Stimulated activated CD8-positive, alpha-beta memory T cell treated with anti-CD3 and anti-CD28 coated beads, Interleukin-4, amount 100 ng/mL, for 24 hours (primary cell): Measurements from ENCODE around the gene MCHR1.
"Not testable (repeated sequence)": the region's sequence is repeated elsewhere in the genome, so short reads cannot be mapped to it uniquely, and the experiment has no call there.

Experiments used
- DNase-seq: peaks from one replicate; pipeline ENCODE4 v3.0.0-alpha.2; 2020; ENCODE audit warnings: low read depth

The MCHR1 gene

DNA sequence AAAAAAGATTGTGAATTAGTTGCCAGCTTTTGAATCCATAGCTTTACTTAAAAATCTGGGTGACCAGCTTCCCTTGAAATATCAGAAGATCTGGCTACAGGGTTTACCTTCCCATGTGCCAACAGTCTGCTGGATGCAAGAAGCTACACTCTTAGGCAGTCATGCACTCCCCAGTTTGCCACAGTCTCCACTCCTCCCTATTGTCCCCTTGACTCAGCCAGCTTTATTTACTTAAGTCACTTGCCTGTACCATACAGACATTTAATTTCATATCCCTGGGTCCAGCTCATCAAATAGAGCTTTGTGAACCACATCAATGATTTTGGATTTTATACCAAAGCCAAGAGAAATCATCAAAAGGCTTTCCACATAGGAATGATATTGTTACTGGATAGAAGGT, 12.2 kb downstream of the MCHR1 start:
- no peak for DNase-seq

DNA sequence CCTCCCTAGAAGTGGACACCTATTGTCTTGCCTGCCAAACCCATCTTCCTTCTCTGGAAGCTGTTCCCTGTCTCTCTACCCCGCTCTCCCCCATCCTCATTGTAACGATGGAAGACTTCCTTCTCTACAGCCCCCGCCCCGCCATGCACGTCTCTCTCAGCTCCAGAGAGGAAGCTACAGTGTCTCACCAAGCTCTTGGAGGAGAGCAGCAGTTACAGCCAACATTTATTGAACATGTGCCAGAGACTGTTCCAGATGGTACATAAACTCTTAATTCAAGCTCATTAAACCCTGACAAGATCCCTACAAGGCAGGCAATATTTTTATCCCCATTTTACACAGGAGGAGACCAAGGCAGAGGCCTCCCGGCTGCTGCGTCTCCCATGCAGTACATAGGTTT, 15.1 kb downstream of the MCHR1 start:
- DNase-seq: no peak

DNA sequence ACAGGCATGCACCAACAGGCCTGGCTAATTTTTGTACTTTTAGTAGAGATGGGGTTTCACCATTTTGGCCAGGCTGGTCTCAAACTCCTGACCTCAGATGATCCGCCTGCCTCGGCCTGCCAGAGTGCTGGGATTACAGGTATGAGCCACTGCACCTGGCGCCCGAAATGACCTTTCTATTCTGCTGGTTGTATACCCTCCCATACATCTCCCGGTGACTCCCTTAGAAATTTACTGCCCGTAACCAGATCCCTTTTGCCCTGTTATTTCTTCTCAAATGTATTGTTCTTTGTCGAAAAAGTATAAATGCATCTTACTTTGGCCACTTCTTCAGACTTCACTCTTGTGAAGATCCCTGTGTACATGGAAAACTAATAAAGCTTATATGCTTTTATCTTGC, 22.0 kb downstream of the MCHR1 start:
- DNase-seq: no peak

DNA sequence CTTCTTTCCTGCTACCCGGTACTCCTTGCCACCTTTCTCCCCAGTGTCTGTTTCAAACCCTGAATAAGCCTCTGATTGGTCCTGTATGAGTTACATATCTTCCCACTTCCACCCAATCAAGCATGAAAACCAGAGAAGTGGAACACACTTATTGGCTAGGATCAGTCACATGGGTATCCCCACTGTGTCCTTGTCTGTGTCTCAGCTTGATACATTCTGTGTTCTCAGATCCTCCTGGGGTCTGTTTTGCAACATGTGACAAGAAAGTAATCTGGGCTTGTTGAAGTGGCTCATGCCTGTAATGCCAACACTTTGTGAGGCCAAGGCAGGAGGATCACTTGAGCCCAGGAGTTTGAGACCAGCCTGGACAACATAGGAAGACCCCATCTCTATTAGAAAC, 23.9 kb downstream of the MCHR1 start:
- no peak for DNase-seq

DNA sequence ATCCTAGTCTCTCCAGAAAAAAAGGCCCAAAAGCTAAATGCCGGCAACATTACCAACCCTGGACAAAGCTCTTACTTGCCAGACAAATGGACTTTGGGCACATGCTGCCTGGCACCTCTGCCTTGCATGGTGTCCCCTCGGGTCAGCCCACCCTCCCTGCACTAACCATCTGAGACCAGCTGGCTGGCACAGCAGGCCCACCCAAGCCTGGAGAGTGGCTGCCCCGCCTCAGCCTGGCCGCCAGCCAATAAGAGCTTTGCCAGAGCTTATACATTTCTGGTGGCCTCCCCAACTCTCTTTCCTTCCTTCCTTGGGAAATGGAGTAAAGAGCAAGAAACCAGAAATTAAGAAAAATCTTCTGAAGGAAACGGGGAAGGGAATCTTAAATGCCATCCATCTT, 24.5 kb downstream of the MCHR1 start:
- no peak for DNase-seq

DNA sequence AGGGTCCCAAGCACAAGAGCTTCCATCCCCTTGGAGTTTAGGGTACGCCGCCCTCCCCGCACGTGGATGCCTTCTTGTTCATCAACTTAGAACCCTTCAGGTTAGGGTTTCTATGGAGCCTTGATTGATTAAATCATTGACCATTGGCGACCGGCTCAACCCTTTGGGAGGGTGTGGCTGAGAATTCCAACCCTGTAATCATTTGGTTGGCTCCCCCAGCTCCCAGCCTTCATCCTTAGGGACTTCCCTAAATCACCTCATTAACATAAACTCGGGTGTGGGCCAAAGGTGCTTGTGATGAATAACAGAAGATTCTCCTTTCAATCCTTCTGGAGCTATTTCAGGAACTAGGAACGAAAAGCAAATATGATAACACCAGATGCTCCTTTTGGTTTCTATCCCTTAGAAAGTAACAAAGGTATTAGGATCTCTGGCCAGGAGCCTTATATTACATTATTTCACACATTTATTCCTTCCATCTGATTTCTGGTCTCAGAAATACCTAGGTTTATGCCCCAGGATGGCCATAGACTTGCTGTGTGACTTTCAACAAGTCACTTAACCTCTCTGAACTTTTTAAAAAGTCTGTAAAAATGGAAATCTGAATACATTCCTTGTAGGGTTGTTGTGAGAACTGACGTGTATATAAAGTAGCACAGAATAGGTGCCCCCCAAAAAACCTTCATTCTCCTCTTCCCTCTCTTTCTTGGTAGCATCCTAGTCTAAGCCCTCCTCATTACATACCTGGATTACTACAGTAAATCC, 26.8 kb downstream of the MCHR1 start:
- DNase-seq: no peak

DNA sequence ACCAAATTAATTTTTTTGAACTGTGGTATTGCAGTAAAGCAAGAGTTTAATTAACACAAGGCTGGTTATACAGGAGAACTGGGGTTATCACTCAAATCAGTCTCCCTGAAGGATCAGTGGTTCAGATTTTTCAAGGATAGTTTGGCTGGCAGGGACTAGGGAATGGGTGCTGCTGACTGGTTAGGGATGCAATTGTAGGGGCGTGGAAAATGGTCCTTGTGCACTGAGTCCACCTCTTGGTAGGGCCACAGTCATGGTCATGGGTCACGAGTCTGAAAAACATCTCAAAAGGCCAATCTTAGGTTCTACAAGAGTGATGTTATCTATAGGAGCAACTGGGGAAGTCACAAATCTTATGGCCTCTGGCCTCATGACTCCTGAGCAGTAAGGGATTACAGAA, 27.9 kb downstream of the MCHR1 start:
- DNase-seq: no peak

DNA sequence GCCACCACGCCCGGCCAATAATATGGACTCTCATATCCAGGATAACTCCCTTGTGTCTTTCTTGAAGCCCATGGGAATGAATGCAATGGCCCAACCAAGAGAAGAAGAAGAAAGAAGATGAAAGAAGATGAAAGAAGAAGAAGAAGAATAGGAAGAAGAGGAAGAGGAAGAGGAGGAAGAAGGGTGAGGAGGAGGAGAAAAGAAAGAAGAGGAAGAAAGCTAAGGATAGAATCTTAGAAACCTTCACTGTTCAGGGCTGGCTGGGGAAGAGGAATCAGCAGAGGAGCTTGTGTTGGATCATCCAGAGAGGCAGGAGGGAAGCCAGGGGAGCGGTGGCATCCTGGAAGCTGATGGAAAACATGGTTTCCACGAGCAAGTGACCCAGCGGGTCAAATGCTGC, 28.9 kb downstream of the MCHR1 start:
- no peak for DNase-seq

DNA sequence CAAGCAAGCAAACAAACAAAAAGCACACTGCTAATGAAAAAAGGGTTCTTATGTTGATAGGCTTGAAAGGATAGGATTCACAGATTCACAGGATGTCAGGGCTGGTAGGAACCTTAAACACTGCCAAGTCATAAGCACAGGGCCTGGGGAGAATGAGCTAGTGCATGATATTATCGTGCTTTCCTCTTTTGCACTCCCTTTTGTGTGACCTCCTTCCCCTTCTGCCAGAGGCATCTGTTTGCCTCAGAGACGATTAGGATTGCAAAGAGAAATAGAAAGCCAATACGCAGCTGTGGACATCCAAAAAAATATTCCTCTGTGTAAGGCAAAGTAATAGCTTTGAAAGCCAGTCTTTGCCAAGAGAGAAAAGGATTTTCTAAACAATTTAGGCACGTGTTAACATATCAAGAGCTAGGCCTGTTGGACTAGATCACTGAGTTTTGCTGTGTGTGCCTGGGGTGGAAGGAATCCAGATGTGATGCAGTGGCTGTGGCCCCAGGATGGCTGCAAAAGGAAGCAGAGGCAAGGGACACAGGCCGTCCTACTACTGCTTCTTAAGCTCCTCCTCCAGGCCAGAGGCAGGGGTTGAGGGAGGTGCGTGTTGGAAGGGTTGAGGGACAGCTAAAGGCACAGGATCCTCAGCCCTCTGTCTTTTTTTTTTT, 30.6 kb downstream of the MCHR1 start:
- DNase-seq: no peak

DNA sequence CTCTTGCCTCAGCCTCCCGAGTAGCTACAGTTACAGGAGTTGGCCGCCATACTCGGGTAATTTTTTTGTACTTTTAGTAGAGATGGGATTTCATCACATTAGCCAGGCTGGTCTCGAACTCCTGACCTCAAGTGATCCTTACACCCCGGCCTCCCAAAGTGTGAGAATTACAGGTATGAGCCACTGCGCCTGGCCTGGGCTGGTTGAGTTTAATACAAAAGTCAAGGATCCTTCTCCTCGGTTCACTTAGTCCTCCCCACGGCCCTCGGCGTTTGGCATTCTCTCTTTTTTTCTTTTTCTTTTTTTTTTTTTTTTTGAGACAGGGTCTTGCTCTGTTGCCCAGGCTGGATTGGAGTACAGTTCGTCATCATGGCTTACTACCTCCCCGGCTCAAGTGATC, 33.0 kb downstream of the MCHR1 start:
- no peak for DNase-seq

DNA sequence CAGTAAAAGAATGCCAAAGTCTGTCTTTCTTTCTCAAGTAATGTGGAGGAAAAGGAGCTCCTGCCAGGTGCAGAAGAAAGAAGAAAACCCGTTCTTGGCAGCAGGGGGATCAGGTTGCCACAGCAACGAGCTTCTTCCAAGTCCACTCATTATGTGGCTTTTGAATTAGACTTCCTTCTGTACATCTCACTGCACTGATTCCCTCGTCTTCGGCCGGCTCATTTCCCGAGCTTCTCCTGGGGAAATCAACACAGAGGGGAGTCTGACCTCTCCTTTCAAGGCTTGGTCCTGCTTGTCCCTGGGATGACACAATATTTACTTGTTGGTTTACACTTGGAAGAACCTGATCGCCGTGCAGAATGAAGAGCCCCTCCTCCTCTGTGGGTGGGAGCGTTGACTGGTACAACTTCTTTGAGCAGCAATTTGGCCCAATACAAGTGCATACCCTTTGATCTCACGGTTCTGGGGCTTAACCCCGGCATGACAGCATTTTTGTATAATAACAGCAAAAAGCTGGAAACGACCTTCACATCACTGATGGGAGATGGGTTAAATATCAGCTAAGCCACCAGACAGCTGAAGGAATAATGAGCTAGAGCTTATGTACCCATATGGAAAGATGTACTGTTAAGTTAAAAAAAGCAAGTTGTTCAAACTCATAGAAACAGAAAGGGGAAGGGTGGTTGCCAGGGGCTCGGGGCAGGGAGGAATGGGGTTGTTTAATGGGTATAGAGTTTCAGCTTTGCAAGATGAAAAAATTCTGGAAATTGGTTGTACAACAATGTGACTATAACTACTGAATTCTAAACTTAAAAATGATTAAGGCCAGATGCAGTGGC, 35.4 kb downstream of the MCHR1 start:
- no peak for DNase-seq

DNA sequence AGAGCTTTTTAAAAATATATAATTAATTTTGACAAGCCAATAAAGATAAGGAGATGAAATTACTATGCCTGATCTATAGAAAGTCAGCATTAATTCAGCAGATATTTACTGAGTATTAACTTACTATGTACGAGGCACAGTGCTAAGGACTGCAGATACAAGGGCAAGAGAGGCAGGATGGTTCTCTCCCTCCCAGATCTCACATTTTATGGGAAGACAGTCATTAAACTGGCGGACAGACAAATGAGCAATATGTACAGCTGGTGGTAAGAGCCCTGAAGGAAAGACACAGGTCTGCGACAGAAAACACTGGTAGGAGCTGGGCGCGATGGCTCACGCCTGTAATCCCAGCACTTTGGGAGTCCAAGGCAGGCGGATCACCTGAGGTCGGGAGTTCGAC, 36.8 kb downstream of the MCHR1 start:
- no peak for DNase-seq

DNA sequence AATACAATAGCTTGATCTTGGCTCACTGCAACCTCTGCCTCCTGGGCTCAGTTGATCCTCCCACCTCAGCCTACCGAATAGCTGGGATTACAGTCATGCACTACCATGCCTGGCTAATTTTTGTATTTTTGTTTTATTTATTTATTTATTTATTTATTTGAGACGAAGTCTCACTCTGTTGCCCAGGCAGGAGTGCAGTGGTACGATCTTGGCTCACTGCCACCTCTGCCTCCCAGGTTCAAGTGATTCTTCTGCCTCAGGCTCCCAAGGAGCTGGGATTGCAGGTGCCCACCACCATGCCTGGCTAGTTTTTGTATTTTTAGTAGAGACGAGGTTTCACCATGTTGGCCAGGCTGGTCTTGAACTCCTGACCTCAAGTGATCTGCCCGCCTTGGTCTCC, 38.4 kb downstream of the MCHR1 start:
- DNase-seq: not testable (repeated sequence)

DNA sequence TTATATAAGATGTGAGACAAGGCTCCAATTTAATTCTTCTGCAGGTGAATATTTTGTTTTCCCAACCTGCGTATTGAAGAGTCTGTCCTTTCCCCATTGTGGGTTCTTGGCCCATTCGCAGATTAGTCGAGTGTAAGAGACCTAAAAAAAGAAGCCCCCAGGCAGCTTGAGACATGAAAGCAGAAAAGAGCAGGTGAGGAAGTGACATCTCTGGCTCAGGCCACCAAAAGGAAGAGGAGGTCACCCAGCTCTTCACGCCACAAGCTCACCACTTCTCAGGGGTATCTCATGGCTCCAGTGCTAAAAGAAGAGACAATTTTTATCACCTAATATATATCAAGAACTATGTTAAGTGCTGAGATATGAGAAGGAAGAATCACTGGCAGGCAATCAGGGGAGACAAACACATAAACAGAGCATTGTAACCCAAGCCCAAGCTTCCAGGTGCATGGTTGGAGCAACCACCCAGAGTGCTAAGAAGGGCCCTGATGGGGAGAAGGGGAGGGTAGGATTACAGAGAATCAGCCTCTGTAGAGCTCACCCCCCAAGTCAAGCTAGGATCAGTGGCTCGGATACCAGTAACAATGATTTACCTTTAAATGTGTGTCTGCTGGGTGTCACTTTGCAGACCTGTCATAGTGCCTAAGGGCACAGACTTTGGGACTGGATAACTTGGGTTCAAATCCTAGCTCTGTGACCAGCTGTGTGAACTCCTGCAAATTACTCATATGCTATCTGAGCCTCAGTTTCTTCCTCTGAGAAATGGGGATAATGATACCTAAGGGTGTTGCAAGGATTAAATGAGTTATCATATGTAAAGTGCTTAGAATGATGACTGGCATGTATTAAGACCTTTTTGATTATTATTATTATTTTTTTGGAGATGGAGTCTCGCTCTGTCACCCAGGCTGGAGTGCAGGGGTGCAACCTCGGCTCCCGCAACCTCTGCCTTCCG, 39.2 kb downstream of the MCHR1 start:
- DNase-seq: no peak

DNA sequence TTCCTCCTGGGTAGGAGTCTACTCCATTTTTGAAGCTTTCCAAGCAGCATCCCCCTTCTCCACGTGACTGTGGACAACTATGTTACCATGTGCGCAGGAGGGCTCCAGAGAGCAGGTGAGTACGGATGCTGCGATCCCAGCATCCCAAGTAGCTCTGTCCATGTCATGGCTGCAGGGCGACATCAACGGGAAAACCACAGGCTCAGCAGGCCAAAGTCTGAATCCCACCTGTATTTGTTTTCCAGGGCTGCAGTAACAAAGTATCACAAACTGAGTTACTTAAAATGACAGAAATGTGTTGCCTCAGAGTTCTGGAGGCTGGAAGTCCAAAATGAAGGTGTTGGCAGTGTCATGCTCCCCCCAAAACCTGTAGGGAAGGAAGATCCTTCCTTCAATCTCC, 40.3 kb downstream of the MCHR1 start:
- no peak for DNase-seq

DNA sequence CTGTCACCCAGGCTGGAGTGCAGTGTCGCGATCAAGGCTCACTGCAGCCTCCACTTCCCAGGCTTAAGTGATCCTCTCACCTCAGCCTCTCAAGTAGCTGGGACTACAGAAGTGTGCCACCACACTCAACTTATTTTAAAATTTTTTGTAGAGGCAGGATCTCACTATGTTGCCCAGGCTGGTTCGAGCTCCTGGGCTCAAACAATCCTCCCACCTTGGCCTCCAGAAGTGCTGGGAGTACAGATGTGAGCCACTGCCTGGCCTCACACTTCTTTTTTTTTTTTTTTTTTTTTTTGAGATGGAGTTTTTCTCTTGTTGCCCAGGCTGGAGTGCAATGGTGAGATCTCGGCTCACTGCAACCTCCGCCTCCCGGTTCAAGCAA, 40.9 kb downstream of the MCHR1 start:
- DNase-seq: not testable (repeated sequence)

DNA sequence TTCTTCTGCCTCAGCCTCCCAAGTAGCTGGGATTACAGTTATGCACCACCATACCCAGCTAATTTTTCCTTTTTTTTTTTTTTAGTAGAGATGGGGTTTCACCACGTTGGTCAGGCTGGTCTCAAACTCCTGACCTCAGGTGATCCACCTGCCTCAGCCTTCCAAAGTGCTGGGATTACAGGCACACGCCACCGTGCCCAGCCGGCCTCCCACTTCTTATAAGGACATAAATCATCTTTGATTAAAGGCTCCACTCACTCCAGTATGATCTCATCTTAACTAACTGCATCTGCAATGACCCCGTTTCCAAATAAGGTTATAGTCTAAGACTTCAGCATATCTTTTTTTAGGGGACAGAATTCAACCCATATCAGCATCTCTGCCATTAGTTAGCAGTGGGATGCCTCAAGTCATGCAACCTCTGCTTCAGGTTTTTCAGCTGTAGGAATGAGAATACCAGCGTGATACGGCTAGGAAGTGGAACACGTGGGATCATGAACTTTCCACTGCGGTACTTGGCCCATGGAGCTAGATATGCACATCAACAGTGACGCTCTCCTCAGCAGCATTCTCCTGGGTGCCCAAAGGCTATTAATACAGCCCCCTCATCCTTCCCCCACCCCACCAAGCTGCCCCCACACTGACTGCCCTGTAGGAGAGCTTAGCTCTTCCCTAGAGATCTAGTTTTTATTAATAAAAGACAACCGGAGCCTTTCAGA, 41.4 kb downstream of the MCHR1 start:
- DNase-seq: no peak

DNA sequence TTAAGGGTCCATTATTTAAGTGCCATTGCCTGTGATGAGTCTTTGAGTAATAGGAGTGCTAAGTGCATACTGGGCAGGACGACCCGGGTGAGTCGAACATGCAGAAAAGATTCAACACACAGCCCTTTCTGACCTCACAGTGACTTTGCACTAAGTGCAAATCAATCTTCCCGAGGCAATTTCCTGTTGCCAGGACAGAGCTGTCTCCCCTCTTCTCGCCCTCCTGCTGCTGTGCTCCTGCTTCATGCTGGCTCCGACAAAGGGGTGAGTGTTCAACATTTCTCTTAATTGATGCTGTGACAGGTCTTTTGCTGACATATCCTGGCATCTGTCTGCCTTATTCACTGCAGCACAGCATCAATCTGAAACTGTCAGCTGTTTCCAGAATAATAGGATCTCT, 42.0 kb downstream of the MCHR1 start:
- no peak for DNase-seq

DNA sequence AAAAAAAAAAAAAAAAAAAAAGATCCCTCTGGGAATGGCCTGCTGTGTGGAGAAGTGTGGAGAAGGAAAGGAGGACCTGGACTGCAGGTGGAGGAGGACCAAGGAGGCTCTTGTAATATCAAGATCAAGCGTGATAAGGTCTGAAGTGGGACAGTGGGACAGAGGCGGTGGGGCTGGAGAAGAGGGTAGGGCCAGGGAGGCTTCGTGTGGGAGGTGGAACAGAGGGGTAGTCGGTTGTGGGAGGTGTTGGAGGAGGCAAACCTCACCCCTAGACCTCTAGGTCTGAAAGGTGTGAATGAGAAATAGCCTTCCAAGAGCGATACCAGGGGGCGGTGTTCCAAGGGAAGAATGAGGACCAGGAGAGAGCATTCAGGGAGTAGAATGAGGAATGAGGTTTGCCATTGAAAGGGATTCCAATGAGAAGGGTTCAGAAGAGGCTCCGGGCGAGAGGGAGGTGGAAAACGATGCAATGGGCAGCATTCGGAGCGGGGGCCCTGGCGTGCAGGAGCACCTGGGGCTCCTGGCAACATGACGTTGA, 44.2 kb downstream of the MCHR1 start:
- no peak for DNase-seq

DNA sequence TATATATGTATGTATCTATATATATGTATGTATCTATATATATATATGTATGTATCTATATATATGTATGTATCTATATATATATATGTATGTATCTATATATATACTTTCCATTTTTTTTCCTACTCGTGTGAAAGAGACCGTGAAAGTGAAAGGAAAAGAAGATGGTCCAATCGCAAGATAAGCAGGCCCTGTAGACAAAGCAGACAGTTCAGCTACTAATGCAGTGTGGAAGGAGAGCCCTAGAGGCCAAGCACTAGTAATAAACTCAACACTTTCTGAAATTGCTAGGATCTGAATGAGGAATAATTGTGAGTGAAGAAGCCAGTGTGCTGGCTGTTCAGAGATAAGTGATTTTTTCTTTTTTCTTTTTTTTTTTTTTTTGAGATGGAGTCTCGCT, 47.2 kb downstream of the MCHR1 start:
- DNase-seq: no peak
